HPDE6-E6E7 (cell line): Measurements from ENCODE around the gene STK32B.
A peak's percentile ranks its signal among the peaks of the same experiment; 100 is the strongest.
"Not testable (repeated sequence)": the region's sequence is repeated elsewhere in the genome, so short reads cannot be mapped to it uniquely, and the experiment has no call there.

ENCODE experiments used
- DNase-seq: peaks from one replicate; pipeline ENCODE4 v3.0.0; 2011; ENCODE audit warnings: missing footprints; ENCODE audit errors: extremely low spot score

STK32B gene

DNA sequence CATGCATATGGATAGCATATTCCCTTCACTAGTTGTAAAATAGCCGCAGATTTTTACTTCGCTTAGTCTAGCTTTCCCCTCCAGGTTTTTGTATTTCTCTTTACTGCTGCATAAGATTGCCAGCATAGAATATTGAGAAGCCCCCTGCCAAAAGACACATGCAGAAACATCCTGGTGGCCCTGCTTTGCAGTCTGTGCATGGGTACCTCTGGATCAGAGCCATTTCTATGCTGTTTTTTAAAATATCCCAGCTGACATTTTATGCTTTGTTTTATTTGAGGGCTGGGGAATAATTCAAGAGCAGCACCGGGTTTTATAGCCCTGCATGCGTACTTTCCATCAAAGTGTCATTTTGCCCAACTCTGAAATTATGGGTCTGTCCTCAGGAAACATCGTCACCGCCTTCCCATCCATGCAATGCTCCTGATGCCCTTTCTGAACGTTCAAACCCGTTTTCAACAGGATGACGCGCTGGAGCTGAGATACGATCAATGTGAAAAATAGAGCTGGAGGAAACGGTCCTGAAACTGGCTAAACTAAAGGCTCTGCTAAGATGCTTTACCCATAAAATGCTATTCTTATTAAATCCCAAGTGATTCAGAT lies 342.7 kb downstream of the STK32B start:
- no peak for DNase-seq

DNA sequence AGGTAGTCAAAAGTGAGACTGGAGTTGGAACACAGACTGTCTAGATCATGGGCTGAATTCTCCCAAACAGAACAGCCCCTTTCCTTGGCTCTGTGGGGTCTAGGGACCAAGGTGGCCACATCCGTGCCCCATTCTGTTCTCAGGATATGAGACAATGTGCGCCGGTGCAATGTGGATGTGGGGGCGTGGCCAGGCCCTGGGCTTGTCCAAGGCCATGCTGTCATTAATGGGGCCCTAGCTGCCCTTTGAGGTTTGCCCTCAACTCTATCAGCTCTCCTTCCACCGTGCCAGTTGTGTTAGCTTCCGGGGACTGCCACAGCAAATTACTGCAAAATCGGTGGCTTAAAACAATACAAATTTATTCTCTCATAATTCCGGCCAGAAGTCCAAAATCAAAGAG lies 344.5 kb downstream of the STK32B start:
- DNase-seq: no peak

DNA sequence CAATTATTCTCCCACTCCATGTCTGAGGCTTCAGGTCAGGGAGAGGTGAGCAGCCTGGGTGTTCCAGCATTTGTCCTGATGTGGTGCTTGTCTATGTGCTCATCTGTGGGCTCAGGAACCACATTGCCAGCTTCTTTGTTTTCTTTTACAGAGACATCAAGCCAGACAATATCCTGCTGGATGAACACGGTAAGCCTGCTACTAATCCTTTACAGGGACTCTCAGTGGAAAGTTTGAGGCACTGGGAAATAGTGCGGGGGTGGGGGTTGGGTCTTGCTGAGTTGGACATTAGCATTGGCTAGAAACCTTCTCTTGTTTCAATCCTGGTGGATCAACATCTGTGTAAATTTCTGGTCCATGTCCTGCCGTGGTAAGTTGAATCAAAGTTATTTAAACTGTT lies 346.8 kb downstream of the STK32B start:
- no peak for DNase-seq

DNA sequence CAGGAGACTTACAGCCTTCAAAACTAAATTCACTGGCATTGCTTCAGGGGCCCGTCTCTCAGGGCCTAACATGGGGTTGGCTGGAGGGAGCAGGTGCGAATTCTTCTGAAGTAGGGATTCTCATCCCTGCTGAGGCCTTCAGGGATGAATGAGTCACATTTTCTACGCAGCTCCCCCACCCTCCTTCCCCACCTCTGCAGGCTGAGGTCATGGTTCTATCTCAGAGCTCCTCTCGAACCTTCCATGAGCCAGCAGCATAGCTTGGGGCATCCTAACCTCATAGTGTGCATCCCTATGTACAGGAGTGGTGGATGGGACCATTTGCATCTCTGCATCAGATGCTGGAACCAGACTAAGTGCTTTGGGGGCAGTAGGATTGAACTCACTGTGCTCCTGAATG lies 347.8 kb downstream of the STK32B start:
- no peak for DNase-seq

DNA sequence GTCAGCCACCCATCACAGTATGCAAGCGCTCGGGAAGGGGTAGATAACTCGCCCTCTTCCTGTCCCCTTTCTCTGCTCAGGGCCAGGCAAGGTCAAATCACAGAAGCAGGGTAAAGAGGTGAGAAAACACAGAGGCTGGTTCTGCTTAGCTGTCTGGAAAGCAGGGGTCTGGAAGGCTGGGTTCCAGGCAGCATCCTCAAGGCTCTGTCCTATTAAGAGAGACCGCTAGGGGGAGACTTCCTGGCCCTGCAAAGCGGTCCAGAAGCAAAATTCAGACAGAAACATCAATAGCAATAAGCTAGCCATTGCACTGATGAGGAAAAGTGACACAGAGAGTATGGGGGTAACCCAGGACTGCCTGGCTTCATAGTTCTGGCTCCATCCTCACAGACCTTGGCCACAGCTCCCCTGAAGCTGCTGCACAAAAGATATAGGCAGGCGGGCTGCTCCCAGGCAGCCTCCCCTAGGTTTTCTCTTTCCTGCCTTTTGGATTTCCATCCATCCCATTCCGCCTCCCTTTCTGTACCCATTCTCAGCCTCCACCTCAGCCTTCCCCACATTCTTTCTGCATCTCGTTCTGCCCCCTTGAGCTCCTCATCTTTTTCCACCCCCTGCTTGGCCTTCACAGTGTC lies 348.6 kb downstream of the STK32B start:
- DNase-seq: peak; percentile 16

DNA sequence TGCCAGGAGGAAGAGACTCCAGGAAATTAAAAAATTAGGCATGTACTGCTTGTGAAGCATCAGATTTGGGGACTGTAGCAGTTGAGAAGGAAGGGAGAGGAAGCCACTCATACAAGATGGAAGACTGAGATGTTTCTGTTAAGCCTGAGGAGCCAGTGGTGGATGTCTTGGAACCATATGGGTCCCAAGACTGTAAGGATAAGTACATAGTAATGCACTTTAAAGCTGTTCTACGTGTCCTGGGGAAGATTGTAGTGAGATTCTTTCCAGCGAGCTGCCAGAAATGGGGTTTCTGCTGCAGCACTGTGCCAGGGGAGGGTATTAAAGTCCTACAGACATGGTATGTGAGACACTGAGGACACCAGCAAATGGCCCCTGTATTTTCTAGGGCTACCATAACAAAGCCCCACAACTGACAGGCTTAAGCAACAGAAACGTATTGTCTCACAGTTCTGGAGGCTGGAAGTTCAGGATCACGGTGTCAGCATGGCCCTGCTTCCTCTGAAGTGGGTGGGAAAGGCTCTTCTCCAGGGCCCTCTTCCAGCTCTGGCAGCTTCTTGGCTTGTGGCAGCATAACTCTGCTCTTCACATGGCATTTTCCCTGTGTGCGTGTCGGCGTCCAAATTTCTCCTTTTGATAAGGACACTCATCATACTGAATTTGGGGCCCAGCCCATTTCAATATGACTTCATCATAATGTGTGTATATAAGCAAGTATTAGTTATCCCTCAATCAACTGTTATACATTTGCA lies 352.6 kb downstream of the STK32B start:
- DNase-seq: no peak

DNA sequence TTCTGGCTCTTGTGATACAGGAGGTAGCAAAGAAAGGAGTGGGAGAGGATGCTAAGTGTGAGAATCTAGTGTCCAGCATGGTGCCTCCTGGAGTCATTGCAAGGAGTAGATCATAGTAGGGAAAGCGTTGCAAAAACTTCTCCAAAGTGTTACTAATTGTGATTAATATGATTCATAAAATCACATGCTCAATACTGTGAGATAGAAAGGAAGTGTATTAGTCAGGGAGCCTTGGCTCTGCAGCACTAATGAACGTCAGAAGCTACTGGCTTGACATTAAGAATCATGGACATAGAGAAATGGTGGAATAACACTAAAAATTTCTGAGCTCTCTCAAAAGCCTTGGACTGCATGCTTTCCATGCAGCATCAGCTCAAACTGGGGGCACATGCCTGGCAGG lies 358.0 kb downstream of the STK32B start:
- DNase-seq: no peak

DNA sequence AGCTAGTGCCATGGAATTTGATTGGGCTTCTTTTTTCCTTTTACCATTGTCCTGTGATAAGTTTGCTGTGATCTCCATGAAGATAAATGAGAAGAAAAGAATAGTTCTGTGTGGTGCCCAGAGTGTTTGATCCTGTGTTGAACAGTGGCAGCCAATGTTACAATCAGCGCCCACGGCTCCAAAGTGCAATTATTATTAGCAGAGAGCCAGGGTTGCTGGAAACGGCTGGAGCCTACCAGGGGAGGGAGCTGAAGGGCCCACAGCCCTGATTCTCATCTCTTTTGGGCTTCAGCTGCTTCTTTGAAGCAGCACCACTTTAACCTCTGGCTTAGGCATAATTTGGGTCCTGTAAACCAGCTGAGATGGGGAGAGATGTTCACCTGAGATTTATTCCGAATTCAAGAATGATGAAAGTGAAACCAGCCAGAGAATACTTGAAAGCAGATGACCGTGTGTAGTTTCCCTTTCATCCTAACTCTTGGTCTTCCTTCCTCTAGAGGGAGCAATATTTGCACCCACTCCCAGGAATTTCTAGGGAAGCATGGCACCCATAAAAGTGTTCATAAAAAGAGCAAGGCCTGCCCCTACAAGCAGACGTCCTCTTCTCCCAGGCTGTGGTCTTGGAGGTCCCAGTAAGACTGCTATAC lies 358.8 kb downstream of the STK32B start:
- DNase-seq: no peak

DNA sequence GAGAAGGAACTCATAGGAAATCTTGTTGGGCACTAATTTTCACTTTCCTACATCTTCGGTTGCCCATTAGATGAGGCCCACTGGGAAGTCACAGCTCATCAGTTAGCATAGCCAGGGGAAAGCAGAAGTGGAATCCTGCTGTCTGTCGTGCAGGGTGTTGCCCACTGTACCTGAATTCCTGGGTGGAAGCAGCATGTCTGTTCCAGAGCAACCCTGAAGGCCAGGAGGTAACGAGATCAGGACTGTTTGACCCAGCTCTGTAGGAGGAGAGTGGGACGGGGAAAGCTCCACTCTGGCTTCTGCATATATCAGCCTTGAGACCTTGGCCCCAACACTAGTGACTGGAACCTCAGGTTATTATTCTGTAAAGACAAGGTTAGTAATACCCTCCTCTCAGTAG lies 361.0 kb downstream of the STK32B start:
- DNase-seq: no peak

DNA sequence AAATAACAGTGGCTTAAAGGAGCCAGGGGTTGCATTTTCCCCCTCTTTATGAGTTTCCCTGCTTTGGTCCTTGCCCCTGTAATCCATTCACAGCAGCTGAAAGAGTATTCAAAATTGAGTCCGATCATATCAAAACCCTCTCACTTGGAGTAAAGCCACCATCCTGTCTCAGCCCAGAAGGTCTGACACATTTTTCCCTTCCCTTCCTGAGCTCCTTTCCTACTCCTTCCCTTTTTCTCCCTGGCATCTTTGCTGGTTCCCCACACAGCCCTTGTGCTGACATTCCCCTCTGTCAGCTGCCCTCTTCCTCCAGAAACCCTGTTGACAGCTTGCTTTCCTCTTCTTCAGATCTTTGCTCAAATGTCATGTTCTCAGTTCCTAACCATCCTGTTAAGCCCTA lies 361.5 kb downstream of the STK32B start:
- DNase-seq: no peak

DNA sequence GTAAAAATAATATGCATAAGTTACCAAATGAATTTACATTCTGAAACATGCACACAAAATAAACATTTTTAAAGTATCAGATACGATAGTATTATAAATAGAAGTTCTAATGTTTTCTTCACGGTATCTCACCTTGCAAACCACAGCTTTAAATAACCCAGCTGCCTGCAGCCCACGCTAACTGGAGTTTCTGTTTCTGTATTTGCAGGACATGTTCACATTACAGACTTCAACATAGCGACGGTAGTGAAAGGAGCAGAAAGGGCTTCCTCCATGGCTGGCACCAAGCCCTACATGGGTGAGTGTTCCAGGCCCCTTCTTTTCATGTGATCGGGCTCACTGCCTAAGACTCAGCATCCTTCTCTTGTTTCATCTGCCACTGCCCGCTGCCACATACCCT lies 365.4 kb downstream of the STK32B start:
- no peak for DNase-seq

DNA sequence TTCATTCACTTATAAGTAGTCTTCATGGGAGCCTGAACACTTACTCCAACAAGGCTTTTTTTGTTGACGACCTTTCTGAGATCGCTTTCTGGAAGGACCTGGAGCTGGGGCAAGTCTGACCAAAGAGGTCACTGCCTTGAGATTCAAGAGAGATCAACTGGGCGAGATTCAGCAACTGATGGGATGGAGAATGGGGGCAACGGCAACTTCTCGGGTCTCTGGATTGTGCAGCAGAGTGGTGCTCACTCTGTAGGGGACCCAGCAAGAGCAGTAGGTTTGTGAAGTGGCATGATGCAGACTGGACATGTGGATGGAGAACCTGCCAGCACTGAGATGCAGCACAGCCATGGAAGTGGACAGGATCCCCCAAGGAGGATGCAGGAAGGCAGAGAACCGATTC lies 369.0 kb downstream of the STK32B start:
- DNase-seq: no peak

DNA sequence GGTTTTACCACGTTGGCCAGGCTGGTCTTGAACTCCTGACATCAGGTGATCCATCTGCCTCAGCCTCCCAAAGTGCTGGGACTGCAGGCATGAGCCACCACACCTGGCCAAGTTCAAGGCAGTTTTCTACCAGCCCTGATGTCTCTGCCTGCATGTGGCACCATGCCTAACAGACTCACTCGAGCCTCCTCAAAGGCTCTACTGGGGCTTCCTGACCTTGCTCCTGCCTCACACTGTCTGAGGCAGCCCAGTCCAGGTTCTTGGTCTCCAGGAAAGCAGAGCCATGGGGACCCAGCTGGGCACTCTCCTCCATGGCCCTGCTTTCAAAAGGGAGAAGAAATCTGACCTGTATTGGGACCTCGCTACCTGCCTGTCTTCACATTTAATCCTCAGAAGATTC lies 370.1 kb downstream of the STK32B start:
- no peak for DNase-seq

DNA sequence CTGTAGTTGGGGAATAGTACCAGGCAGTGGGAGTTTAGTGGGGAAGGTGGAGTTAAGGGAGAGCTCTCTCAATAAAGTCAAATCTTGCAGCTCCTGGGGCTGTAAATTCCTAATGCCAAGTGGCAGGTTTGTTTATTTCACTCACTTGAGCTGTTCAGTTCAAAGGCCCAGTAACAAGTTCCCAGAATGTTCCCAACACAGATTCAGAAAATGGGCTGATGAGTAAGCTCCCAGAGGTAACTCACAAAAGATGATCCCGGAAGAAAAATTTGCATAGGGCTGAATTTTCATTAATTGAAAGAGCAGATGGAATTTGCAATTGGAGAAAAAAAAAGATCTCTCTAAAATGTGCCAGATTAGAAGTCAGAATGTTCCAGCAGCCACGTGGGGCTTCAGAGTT lies 370.9 kb downstream of the STK32B start:
- DNase-seq: no peak

DNA sequence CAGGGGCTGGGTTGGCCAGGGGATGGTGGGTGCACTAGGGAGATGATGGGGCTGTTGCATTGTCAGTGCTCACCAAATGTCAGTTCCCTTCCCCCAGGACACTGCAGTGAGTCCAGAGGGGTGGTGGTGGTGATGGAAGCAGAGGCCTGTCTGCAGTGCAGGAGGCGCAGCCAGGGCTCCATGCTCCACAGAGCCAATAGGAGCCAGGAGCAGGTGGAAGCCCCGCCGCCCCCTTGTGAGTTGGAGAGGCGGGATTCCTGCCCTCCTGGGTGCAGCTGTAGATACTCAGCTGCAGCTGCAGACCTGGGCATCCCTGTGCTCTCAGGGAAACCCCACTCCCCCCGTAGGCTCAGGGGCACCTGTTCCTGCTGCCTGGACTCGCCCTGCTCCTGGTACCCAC lies 372.4 kb downstream of the STK32B start:
- DNase-seq: no peak

DNA sequence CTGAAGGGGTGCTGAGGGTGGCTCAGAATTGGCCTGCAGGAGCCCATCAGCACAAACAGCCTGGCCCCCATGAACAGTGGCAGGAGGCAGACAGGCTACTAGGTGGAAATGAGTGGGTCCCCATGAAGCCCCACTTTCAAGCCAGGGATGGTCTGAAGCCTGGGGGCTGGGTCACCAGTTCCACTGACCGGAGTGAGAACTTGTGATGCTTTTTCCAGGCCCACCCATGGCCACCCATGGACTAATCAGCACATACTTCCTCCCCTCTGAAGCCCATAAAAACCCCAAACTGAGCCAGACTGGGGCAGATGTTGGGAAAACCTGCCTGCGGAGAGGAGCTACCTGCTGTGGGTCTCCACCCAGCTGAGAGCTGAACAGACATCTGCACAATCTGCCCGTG lies 372.9 kb downstream of the STK32B start:
- DNase-seq: no peak

DNA sequence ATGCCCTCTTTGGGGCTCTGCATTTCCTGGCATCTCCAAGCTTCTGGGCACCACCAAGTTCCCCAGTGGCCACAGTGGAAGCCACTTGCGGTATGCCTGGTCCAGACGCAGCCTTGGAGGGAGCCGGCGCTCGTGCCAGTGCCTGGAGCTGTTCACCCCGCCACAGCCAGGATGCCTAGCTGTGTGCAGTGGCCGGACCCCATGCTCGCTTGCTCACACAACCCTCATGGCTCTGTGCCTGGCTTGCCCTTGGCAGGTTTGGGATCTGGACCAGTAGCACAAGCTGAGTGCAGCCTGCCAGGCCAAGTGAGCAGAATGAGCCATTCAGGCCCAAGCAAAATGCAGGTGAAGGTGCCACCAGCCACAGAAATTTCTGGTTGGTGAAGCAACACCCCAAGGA lies 373.6 kb downstream of the STK32B start:
- DNase-seq: no peak

DNA sequence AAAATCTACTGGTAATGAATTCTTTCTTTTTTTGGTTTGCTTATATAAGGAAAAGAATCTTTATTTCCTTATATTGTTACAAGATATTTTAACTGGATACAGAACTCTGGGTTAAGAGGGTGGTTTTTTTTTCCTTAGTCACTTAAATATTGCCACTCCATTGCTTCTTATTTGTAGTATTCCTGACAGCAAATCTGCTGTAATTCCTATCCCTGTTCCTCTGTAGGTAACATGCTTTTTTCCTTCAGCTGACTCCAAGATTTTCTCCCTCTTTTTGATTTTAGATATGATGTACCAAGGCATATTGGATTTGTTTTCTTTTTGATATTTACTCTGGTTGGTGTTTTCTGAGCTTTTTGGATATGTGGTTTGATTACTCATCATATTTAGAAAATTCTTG lies 378.5 kb downstream of the STK32B start:
- DNase-seq: no peak

DNA sequence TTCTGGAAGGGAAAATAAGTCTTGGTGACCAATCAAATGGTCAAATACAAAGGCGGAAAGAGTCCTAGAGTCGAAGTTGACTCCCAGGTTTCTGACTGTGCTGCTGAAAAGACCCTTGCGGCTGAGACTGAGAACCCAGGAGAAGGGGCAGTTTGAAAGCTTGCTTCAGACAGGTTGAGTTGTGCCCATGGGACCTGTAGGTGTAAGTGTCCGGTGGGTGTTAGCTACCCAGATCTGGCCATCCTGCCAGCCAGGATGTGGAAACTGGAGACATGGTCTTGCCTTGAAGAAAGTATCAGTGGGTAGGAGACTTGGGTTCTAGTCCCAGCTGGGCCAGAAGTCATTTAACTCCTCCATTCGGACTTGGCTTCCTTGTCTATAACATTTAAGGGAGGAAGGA lies 381.9 kb downstream of the STK32B start:
- DNase-seq: no peak

DNA sequence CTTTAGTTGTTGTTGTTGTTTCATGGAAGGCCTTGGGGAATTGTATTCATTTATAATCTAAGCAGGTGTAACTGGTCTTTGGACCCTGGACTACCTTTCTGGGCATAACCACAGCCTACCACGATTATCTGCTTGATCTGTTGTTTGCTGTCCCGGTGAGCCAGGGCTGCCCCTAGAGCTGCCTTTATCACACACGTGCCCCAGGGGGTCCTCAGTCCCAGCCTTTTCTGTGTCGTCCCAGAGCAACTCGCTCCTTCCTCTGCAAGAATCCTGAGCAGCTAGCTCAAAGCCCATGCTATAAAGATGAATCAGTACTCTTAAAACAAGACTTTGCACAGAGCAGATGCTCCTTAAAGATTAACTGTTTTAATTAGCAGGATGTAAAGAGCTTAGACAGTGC lies 383.9 kb downstream of the STK32B start:
- DNase-seq: no peak

DNA sequence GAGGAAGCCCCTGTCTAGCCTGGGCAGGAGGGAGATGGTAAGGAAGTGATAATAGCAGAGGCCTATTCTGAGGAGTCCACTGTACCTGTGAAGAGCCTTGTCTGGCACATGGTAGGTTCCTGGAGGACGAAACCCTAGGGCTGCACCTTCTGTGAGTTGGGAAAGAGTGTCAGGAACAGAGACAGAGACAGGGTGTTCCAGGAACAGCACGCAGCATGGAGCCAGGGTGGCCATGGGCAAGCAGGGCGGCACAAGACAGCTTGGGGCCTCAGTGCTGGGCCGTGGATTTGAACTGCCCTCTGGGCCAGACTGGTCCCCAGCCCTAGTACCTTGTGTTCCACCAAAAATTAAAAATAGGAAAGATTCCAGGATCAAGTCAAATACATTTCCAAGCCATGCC lies 384.5 kb downstream of the STK32B start:
- DNase-seq: no peak

DNA sequence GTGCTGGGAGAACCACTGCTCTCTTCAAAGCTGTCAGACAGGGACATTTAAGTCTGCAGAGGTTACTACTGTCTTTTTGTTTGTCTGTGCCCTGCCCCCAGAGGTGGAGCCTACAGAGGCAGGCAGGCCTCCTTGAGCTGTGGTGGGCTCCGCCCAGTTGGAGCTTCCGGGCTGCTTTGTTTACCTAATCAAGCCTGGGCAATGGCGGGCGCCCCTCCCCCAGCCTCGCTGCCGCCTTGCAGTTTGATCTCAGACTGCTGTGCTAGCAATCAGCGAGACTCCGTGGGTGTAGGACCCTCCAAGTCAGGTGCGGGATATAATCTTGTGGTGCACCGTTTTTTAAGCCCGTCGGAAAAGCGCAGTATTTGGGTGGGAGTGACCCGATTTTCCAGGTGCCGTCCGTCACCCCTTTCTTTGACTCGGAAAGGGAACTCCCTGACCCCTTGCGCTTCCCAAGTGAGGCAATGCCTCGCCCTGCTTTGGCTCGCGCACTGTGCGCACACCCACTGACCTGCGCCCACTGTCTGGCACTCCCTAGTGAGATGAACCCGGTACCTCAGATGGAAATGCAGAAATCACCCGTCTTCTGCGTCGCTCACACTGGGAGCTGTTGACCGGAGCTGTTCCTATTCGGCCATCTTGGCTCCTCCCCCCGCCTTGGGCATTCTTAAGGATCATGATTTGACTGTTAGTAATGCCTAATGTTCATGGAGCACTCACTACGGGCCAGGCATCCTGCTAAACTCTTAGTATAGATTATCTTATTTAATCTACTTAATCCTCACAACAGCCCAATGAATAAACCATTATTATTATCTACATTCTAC lies 392.9 kb downstream of the STK32B start:
- not testable (repeated sequence) for DNase-seq
